Naive B cell (primary cell): ENCODE results near the gene ZBED1. TPM values are rescaled to one million over a fixed set of nuclear protein-coding genes. Genes with fewer than 3 reads are reported as not detected.
A peak's percentile ranks its signal among the peaks of the same experiment; 100 is the strongest.

Experiments
- ATAC-seq, 2 donors: fragments of 150-1000 bp; cut with Tn5 transposase; 2 replicates each; pipeline ENCODE4 v1.10.0; 2021; ENCODE audit warnings: low read depth in 2 of 2, mild to moderate bottlenecking in 2 of 2, moderate library complexity in 2 of 2
- DNase-seq: peaks from one replicate; pipeline ENCODE4 v3.0.0; 2022
- H3K27ac Mint-ChIP-seq, 6 donors: one replicate each; pipeline ENCODE4 v1.8.0; 2020 to 2022; ENCODE audit warnings: mild to moderate bottlenecking in 6 of 6, mixed read lengths in 6 of 6, moderate library complexity in 5 of 6, inconsistent platforms in 2 of 6
- H3K27me3 Mint-ChIP-seq, 3 donors: one replicate each; pipeline ENCODE4 v1.8.0; 2021 to 2022; ENCODE audit warnings: mixed read lengths in 3 of 3, mild to moderate bottlenecking in 1 of 3
- H3K36me3 Mint-ChIP-seq, 2 donors: one replicate each; pipeline ENCODE4 v1.8.0; 2020 to 2022; ENCODE audit warnings: mixed read lengths in 2 of 2, inconsistent platforms in 1 of 2, mild to moderate bottlenecking in 1 of 2
- H3K4me1 Mint-ChIP-seq, 3 donors: one replicate each; pipeline ENCODE4 v1.8.0; 2020 to 2022; ENCODE audit warnings: mixed read lengths in 3 of 3, inconsistent platforms in 1 of 3, mild to moderate bottlenecking in 1 of 3, moderate library complexity in 1 of 3
- H3K4me3 Mint-ChIP-seq, 8 donors: one replicate each; pipeline ENCODE4 v1.8.0; 2020 to 2022; ENCODE audit warnings: mild to moderate bottlenecking in 8 of 8, mixed read lengths in 8 of 8, moderate library complexity in 8 of 8, inconsistent platforms in 2 of 8
- H3K9me3 Mint-ChIP-seq, 7 donors: one replicate each; pipeline ENCODE4 v1.8.0; 2020 to 2022; ENCODE audit warnings: mixed read lengths in 7 of 7, mild to moderate bottlenecking in 5 of 7, inconsistent platforms in 2 of 7, moderate library complexity in 1 of 7
- polyA plus RNA-seq, 6 donors: library from polyadenylated mRNA; unstranded; fragments of 300-500 nt; fragmentation: Illumina TruSeq; gene quantifications; one replicate each; pipeline ENCODE4 v1.2.3, GENCODE V29; 2021; ENCODE audit warnings: low read depth in 6 of 6

ZBED1 gene
- polyA plus RNA-seq, 6 donors from 2014 or later, result 25.6 to 82.8 (median 56.4) TPM

DNA sequence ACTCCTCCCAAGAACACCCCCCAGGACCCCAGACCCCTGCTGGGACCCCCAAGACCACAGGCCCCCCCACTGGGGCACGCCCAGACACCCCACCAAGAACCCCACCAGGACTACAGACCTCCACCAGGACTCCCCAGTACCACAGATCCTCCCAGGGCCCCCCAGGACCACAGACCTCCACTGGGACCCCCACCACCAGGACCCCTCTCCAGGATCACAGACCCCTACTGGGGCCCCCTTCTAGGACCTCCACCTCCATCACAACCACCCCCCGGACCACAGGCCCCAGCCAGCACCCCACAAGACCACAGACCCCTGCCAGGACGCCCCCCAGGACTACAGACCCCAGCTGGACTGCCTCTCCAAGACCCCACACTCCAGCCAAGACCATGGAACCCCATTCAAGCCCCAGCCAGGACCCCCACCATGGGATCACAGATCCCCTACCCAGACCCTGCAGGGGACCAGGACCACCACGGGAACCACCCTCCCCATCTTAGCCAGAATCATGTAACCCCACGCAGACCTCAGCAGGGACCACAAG is 855 bp upstream of the ZBED1 start:
- Mint-ChIP-seq H3K27ac (peak overlapping the region; percentile 63 to 94 (median 90)), H3K36me3 (no peaks in the 10 kb centered on the region), H3K27me3 (no peaks in the 10 kb centered on the region), H3K4me1 (peaks cover 20 to 44% (median 39%) of the 10 kb centered on the region in 3 donors), H3K9me3 (no peaks in the 10 kb centered on the region), H3K4me3 (peak overlapping the region; percentile 64 to 93 (median 82))
- ATAC-seq (no peak), DNase-seq (no peak)

DNA sequence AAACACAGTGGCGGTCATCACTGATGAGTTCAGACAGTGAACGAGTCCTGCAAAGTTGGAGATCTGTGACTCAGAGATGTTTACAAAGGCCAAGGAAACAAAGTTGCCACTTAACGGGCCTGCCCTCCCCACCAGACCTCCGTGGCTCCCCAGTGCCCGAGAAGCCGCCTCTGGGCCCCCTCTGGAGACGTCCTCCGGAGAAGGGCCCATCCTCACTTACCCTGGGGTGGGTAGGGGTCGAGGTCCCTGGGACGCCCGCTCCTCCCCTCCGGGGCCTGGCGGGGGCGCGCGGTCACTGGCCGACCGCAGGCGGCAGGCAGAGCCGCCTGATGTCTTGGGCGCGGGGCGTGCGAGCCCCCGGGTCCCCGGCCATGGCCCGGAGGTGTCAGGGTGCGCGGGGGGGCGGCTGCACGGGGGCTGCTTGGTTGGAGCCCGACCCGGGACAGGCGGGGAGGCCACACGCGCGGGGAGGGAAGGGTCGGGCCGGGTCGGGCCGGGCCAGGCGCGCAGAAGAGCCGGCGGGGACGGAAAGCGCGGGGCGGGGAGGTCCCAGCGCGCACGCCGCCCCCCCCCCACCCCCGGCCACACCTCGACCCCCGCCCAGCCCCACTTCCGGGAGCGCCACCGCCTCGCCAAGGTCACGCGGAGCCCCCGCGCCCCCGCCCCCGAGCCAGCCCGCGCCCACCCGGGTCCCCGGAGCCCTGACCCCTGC is 529 bp downstream of the ZBED1 start:
- Mint-ChIP-seq H3K27ac (peak overlapping the region in 5 of 6 donors; percentile 81 to 94 (median 92)), H3K9me3 (no peaks in the 10 kb centered on the region), H3K4me1 (peaks cover 20 to 44% (median 39%) of the 10 kb centered on the region in 3 donors), H3K27me3 (no peaks in the 10 kb centered on the region), H3K36me3 (no peaks in the 10 kb centered on the region), H3K4me3 (peak overlapping the region; percentile 82 to 92 (median 86))
- ATAC-seq (peak; percentile 56), DNase-seq (peak; percentile 29)

DNA sequence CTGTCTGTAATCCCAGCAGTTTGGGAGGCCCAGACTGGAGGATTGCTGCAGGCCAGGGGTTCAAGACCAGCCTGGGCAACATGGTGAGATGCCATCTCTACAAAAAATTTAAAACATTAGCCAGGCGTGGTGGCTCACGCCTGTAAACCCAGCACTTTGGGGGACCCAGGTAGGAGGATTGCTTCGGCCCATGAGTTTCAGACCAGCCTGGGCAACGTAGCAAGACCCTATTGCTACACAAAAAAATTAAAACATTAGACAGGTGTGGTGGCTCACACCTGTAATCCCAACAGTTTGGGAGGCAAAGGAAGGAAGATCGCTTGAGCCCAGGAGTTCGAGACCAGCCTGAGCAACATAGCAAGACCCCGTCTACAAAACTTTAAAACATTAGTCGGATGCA is 1.3 kb downstream of the ZBED1 start:
- Mint-ChIP-seq H3K4me1 (peaks cover 20 to 44% (median 39%) of the 10 kb centered on the region in 3 donors), H3K9me3 (no peaks in the 10 kb centered on the region), H3K27me3 (no peaks in the 10 kb centered on the region), H3K4me3 (peak overlapping the region; percentile 82 to 92 (median 86)), H3K27ac (peak overlapping the region in 5 of 6 donors; percentile 81 to 94 (median 92)), H3K36me3 (no peaks in the 10 kb centered on the region)
- no peak for DNase-seq
- ATAC-seq, result no peak

DNA sequence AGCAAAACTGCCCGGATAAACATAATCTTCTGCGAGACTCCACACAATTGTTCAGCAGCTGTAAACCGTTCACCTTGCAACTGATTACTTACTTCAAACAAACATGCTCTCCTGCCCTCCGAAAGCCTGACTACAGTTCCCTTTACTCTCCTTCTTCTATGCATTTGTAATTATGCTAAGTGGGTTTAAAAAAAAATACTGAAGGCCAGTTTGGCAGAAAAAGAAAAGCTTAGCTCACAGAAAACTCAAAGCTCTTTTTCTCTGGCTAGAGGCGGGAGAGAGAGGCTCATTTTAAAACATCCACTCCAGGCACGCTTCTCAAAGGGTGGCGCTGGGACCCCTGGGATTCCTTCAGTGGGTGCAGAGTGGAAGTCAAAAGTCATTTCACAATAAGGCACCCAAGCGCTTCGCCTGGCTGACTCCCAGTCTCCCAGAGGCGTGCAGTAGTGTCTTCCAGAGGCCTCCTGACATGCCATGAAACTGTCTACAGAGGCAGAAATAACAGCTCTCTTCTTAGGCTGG is 1.9 kb downstream of the ZBED1 start:
- Mint-ChIP-seq H3K9me3 (no peaks in the 10 kb centered on the region), H3K4me1 (peaks cover 20 to 44% (median 39%) of the 10 kb centered on the region in 3 donors), H3K4me3 (peak overlapping the region; percentile 82 to 92 (median 86)), H3K36me3 (no peaks in the 10 kb centered on the region), H3K27ac (peak overlapping the region in 5 of 6 donors; percentile 63 to 94 (median 87)), H3K27me3 (no peaks in the 10 kb centered on the region)
- DNase-seq, result no peak
- no peak for ATAC-seq

DNA sequence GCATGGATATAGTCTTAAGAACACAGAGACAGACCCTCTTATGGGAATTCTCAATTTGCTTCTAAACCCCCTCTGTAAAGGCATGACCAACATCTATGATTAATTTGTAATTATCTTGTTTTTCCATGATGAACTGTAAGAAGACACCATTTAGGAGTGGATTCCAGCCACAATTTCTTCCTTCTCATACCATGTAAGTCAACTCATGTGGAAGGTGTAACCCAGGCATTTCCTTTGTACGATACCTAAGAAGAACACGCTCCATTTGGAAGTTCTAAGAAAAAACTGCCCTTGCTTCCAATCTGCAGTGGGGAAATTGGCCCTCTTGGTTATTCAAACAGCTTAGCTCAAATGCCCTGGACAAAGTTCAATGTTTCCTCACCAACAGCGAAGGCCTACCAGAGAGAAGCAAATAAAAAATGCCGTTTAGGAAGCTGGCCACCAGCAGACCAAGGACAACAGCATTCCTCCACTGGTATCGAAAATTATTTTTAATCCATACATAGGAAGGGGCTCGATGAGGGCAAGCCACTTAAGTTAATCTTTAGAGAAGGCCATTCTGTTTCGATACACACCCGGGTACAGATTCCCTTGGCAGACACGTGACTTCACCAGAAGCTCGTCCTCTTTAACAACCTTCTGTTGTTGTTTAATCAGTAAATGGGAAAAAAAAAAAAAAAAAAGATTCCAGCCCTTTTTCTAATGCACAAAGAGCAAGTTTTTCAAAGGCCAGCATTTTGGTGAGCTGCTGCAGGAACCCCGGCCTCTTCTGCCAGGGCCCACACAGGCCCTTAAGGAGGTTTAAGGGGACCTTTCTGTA is 2.6 kb downstream of the ZBED1 start:
- Mint-ChIP-seq H3K36me3 (no peaks in the 10 kb centered on the region), H3K9me3 (no peaks in the 10 kb centered on the region), H3K27me3 (no peaks in the 10 kb centered on the region), H3K4me1 (peaks cover 20 to 39% (median 39%) of the 10 kb centered on the region in 3 donors), H3K4me3 (peak overlapping the region; percentile 82 to 92 (median 86)), H3K27ac (peak overlapping the region; percentile 12 to 94 (median 84))
- DNase-seq (no peak), ATAC-seq (no peak)

DNA sequence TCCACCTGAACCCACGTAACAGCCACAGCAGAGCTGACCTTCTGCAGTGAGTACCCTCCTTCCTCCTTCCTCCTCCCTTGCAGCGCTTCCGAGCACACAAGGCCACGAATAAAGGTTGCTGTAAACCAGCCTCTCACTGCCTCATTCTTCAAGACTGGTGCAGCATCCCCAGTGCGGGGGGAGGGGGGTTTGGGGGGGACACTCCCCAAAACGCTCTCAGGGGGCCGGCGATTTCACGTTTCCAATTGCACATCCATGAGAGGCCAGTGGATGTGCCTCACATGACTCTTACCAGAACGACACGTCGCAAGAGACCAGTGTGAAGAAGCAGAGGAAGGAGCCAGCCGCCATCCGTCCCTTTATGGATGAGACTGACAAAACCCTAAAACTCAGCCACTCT is 5.2 kb downstream of the ZBED1 start:
- H3K9me3 Mint-ChIP-seq, result no peaks in the 10 kb centered on the region
- DNase-seq, result no peak
- no peaks in the 10 kb centered on the region for H3K36me3 Mint-ChIP-seq
- peaks cover 30 to 52% (median 50%) of the 10 kb centered on the region in 3 donors for H3K4me1 Mint-ChIP-seq
- ATAC-seq, result no peak
- H3K27ac Mint-ChIP-seq, result peak overlapping the region in 1 of 6 donors; percentile 79
- H3K27me3 Mint-ChIP-seq, result no peaks in the 10 kb centered on the region
- peak overlapping the region in 1 of 8 donors; percentile 33 for H3K4me3 Mint-ChIP-seq

DNA sequence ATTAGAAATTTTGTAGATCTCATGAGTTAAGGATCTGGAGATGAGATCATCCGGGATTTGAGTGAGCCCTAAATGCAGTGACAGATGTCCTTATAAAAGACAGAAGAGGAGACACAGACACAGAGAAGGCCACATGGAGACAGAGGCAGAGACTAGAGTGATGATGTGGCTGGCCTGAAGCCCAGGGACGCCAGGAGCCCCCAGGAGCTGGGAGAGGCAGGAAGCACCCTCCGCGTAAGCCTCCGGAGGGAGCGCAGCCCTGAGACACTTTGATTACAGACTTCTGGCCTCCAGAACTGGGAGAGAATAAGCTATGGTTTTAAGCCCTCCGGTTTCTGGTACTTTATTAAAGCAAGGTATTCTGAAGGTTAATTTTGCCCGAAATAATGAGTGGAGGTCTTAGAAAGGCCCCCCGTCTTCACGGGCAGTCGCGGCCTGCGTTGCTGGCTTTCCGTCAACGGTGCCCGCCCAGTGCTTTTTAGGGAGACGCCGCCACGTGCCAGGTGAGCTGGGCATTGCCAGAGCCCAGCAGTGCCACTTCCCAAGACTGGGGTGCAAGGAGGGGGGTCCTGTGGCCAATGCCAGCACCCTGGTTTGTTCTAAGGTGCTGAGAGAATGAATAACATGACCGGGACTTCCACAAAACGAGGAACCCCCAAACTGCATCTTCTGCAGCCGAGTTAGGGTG is 8.1 kb downstream of the ZBED1 start:
- Mint-ChIP-seq H3K9me3 (no peaks in the 10 kb centered on the region), H3K4me1 (peaks cover 15 to 29% (median 28%) of the 10 kb centered on the region in 3 donors), H3K27ac (peak overlapping the region in 4 of 6 donors; percentile 57 to 78 (median 64)), H3K36me3 (no peaks in the 10 kb centered on the region), H3K27me3 (no peaks in the 10 kb centered on the region), H3K4me3 (no peak overlapping the region)
- ATAC-seq (no peak), DNase-seq (no peak)

DNA sequence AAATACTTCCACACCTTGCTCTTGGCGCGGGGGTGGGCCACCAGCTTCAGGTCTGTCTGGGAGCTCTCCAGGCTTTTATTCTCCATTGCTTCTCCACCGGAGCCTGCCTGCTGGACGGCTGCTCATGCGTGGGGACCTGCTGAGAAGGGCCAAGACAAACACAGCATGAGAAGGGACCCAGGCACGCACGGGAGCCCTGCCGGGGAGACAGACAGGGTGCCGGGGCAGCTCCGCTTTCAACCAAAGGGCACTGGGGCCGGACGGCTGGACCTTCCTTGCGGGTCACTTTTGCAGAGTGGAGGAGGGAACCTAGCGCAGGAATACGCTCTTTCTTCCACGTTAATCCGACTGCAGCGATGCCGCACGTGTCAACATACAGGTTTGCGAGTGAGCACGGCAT is 10.1 kb downstream of the ZBED1 start:
- ATAC-seq, result no peak
- Mint-ChIP-seq H3K9me3 (no peaks in the 10 kb centered on the region), H3K4me1 (peaks cover 17 to 26% (median 21%) of the 10 kb centered on the region in 3 donors), H3K27ac (no peak overlapping the region), H3K4me3 (no peak overlapping the region), H3K27me3 (no peaks in the 10 kb centered on the region), H3K36me3 (no peaks in the 10 kb centered on the region)
- DNase-seq, result no peak

DNA sequence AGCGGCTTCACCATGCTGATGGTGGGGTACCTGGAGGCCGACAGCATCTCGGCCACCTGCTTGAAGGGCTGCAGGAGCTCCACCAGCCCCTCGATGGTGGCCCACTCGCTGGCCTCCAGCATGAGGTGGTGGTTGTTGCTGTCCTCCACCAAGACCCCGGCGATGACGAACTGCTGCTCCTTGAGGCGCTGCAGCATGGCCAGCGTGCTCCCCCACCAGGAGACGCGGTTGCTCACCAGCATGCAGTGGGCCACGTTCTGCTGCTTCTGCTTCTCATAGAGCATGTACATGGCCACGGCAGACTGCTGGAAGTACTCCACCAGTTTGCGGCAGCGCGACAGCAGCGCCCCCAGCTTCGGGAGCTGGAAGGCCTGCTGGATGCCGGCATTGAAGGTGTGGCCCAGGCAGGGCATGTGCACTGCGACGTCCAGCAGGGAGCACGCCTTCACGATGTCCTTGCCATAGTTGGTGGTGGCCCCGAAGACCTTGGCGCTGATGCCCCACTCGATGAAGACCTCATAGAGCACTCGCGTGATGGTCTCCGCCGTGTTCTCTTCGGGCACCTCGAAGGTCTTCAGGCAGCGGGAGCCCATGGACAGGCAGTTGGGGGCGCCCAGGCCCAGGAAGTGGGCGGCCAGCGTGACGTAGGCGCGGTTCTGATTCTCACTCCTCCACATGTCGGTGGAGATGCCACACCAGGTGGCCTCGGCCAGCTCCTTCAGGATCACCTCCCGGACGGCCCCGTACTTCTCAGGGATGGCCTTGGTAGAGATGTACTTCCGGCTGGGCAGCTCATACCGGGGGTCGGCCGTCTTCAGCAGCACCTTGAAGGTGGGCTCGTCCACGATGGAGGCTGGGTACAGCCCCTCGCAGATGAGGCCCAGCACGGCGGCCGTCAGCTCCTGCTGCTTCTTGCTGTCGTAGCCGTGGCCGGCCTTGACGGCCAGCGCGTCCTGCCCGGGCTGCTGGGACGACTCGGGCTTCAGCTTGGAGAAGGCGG is 11.0 kb downstream of the ZBED1 start:
- Mint-ChIP-seq H3K27ac (peak overlapping the region in 1 of 6 donors; percentile 7), H3K9me3 (no peaks in the 10 kb centered on the region), H3K4me3 (no peak overlapping the region), H3K36me3 (no peaks in the 10 kb centered on the region), H3K4me1 (peaks cover 21 to 30% (median 21%) of the 10 kb centered on the region in 3 donors), H3K27me3 (no peaks in the 10 kb centered on the region)
- ATAC-seq (no peak), DNase-seq (no peak)

DNA sequence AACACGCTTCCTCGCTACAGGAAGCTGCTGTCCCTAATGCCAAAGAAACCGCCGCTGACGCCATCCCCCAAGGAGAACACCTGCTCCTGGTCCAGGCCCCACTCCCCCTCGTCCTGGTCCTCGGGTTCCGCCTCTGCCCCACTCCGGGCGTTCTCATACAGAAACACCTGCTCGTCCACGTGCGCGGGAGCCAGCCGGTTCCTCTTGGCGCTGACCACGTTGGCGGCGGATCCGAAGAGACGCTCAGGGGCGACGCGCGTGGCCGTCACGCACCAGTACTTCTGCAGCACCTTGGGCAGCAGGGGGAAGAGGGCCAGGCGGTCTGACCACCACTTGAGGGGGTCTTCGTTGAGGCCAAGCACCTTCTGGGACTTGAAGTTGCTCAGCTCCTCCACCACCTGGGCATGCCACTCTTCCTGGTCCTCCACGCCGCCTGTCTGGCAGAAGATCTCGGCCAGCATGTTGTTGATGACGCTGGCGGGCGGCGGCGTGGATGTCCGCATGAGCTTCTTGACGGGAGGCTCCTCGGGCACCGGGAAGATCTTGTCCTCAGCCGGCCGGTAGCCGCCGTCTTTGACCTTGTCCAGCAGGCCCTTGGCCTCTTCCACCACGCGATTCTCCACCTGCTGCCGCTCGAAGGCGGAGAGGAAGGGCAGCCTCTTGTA is 12.0 kb downstream of the ZBED1 start:
- Mint-ChIP-seq H3K27ac (no peak overlapping the region), H3K36me3 (no peaks in the 10 kb centered on the region), H3K4me3 (no peak overlapping the region), H3K4me1 (peaks cover 25 to 31% (median 27%) of the 10 kb centered on the region in 3 donors), H3K27me3 (no peaks in the 10 kb centered on the region), H3K9me3 (no peaks in the 10 kb centered on the region)
- DNase-seq, result no peak
- no peak for ATAC-seq

DNA sequence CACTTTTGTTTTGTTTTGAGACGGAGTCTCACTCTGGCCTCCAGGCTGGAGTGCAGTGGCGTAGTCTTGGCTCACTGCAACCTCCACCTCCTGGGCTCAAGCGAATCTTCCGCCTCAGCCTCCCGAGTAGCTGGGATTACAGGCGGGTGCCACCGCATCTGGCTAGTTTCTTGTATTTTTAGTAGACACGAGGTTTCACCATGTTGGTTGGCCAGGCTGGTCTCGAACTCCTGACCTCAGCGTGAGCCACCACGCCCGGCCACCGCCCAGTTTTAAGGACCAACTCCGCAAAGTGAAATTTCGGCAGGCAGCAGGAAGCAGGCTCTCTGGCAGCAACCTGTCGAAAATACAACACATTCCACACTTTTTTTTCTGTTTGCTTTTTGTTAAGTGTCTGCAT is 13.4 kb downstream of the ZBED1 start:
- no peak overlapping the region for H3K4me3 Mint-ChIP-seq
- H3K9me3 Mint-ChIP-seq, result no peaks in the 10 kb centered on the region
- ATAC-seq, result no peak
- H3K4me1 Mint-ChIP-seq, result peaks cover 19 to 31% (median 22%) of the 10 kb centered on the region in 3 donors
- H3K36me3 Mint-ChIP-seq, result no peaks in the 10 kb centered on the region
- H3K27ac Mint-ChIP-seq, result no peak overlapping the region
- H3K27me3 Mint-ChIP-seq, result no peaks in the 10 kb centered on the region
- no peak for DNase-seq
